Adrenal gland (tissue), 5 donors: Measurements from ENCODE around the gene MYO18A.

Experiments
- POLR2A ChIP-seq, 2 donors: fragments of 450-650 bp; IDR thresholded peaks; one replicate each; pipeline ENCODE4 v1.6.1; 2017; ENCODE audit warnings: antibody characterized with exemption in 2 of 2, mild to moderate bottlenecking in 2 of 2, moderate library complexity in 1 of 2
- TF ChIP-seq, protein P1 (sequence below), 6 experiments: fragments of 450-650 bp in 4 of 6; fragments of 200-600 bp in 2 of 6; sonication (generic) in 1 of 6; IDR thresholded peaks; 1 replicate in 5 of 6; 2 replicates in 1 of 6; pipeline versions ENCODE4 v1.5.1 to v1.8.0; 2016 to 2021; ENCODE audit warnings: antibody characterized with exemption in 6 of 6, mild to moderate bottlenecking in 2 of 6, moderate library complexity in 1 of 6
- donor health status: DM: no; HTN: no; CAD: no.

GRCh38 chr17:29189355-29189754, 9.2 kb upstream of the MYO18A start:
- TF ChIP-seq, protein P1, sequence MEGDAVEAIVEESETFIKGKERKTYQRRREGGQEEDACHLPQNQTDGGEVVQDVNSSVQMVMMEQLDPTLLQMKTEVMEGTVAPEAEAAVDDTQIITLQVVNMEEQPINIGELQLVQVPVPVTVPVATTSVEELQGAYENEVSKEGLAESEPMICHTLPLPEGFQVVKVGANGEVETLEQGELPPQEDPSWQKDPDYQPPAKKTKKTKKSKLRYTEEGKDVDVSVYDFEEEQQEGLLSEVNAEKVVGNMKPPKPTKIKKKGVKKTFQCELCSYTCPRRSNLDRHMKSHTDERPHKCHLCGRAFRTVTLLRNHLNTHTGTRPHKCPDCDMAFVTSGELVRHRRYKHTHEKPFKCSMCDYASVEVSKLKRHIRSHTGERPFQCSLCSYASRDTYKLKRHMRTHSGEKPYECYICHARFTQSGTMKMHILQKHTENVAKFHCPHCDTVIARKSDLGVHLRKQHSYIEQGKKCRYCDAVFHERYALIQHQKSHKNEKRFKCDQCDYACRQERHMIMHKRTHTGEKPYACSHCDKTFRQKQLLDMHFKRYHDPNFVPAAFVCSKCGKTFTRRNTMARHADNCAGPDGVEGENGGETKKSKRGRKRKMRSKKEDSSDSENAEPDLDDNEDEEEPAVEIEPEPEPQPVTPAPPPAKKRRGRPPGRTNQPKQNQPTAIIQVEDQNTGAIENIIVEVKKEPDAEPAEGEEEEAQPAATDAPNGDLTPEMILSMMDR (IDR thresholded peaks at IDR 0.05), result no peak
- no peak for TF ChIP-seq POLR2A (IDR thresholded peaks at IDR 0.05)
